ENCODE measurements around the gene RABGAP1L. TPM values are rescaled to one million over a fixed set of nuclear protein-coding genes. Genes with fewer than 3 reads are reported as not detected.

The RABGAP1L gene
- total and polyA plus RNA-seq, 2 of the 8 experiments (the other 6 are each of a cell fraction or from before 2014, with no cell fraction given) = 33.3 to 156 TPM

- ChIA-PET POLR2A (ENCODE audit: partially characterized antibody) (interaction anchor here (1.3 to 4.3 kb wide), 2 partner anchors 11 to 105 kb away, joined by 3 to 17 read pairs; no protein-coding TSS in a partner anchor), CTCF (ENCODE audit: partially characterized antibody) (interaction anchor here (1.0 kb wide), 1 partner anchor 123 kb away, joined by 4 read pairs; no protein-coding TSS in a partner anchor)
- Histone ChIP-seq H3K18ac (ENCODE audit: extremely low read depth, low read length) (no peak overlapping the region), H3K4ac (replicated peaks; ENCODE audit: insufficient read length, low read depth, low read length) (no peak overlapping the region), H3K9me3 (ENCODE audit: insufficient read depth in 2 of 2, low read depth in 1 of 2, low read length in 1 of 2) (no peaks in the 10 kb centered on the region), H3K23ac (ENCODE audit: insufficient read length) (no peak overlapping the region), H3K4me1 (replicated peaks in 1 of 4; ENCODE audit: control insufficient read depth in 3 of 4, insufficient read depth in 4 of 4, low read length in 3 of 4) (peaks cover 4 to 11% (median 8%) of the 10 kb centered on the region in 4 experiments), H4K91ac (replicated peaks; ENCODE audit: insufficient read length, low read length) (no peak overlapping the region), H3K56ac (replicated peaks; ENCODE audit: insufficient read length, low read depth, low read length) (no peak overlapping the region), H3K4me3 (ENCODE audit: extremely low read depth in 1 of 4, insufficient read depth in 2 of 4, low read depth in 3 of 4, low read length in 4 of 4) (no peak overlapping the region), H3K23me2 (ENCODE audit: low read depth, low read length) (peaks cover 12% of the 10 kb centered on the region), H3K27ac (ENCODE audit: low read depth, low read length) (no peak overlapping the region), H2BK15ac (ENCODE audit: low read length) (no peak overlapping the region), H3K9ac (replicated peaks in 1 of 4; ENCODE audit: extremely low read depth in 1 of 4, low read depth in 3 of 4, low read length in 3 of 4) (no peak overlapping the region), H4K20me1 (replicated peaks in 1 of 2; ENCODE audit: control insufficient read depth in 1 of 2, insufficient read depth in 2 of 2, low read length in 2 of 2) (no peaks in the 10 kb centered on the region), H2BK5ac (ENCODE audit: low read depth, low read length) (no peak overlapping the region), H3K4me2 (ENCODE audit: insufficient read depth in 1 of 2, low read depth in 2 of 2, low read length in 2 of 2) (no peak overlapping the region), H3K36me3 (ENCODE audit: control insufficient read depth in 2 of 4, insufficient read depth in 4 of 4, low read length in 3 of 4) (no peaks in the 10 kb centered on the region), H3K79me1 (ENCODE audit: low read depth, low read length) (no peaks in the 10 kb centered on the region), H2AFZ (ENCODE audit: low read length) (no peak overlapping the region), H2BK120ac (replicated peaks; ENCODE audit: low read depth, low read length) (no peak overlapping the region), H3K27me3 (replicated peaks in 1 of 4; ENCODE audit: control insufficient read depth in 3 of 4, extremely low read depth in 1 of 4, insufficient read depth in 3 of 4, low read length in 3 of 4) (no peaks in the 10 kb centered on the region), H2BK20ac (ENCODE audit: low read length) (no peak overlapping the region), H2BK12ac (ENCODE audit: low read depth, low read length) (no peak overlapping the region), H2AK5ac (ENCODE audit: low read depth, low read length) (no peak overlapping the region), H4K5ac (ENCODE audit: insufficient read length, low read depth, low read length) (no peak overlapping the region), H4K8ac (ENCODE audit: extremely low read depth, insufficient read depth, low read length) (no peak overlapping the region), H3K79me2 (ENCODE audit: control insufficient read depth in 1 of 2, insufficient read depth in 2 of 2, low read length in 2 of 2) (no peaks in the 10 kb centered on the region), H3K14ac (ENCODE audit: insufficient read length) (no peak overlapping the region)
- 88% methylated on average over 2 of the region's 2 CpGs; no CpG with 5 or more reads in 1 of the 2 experiments for WGBS, 2 experiments (ENCODE audit: extremely low coverage in 1 of 2, insufficient coverage in 1 of 2, insufficient read length in 1 of 2, insufficient replicate concordance in 2 of 2, low coverage in 1 of 2, low lambda C conversion rate in 2 of 2, missing lambda C conversion rate in 1 of 2)
- DNase-seq (ENCODE audit: low read depth in 1 of 2, low spot score in 2 of 2) = no peak
- no peak for FAIRE-seq
- TF ChIP-seq SIN3A (conservative IDR thresholded peaks at IDR 0.05 in 1 of 2, IDR thresholded peaks at IDR 0.05 in 1 of 2; ENCODE audit: low read depth in 1 of 2, low read length in 2 of 2) (no peak), MAFK (IDR thresholded peaks at IDR 0.05; ENCODE audit: low read depth, low read length) (no peak), SP2 (IDR thresholded peaks at IDR 0.05; ENCODE audit: low read length) (no peak), CBX5 (IDR thresholded peaks at IDR 0.05; ENCODE audit: low read depth, low read length) (no peak), TBP (IDR thresholded peaks at IDR 0.05; ENCODE audit: low read depth, low read length) (no peak), JUND (IDR thresholded peaks at IDR 0.05; ENCODE audit: low read length) (no peak), TEAD4 (IDR thresholded peaks at IDR 0.05; ENCODE audit: low read depth, low read length) (no peak), ATF2 (IDR thresholded peaks at IDR 0.05; ENCODE audit: low read length) (no peak), JUN (IDR thresholded peaks at IDR 0.05; ENCODE audit: low read depth, low read length) (no peak), YY1 (IDR thresholded peaks at IDR 0.05; ENCODE audit: low read depth, low read length) (no peak), RAD21 (IDR thresholded peaks at IDR 0.05 in 1 of 2, conservative IDR thresholded peaks at IDR 0.05 in 1 of 2; ENCODE audit: low read depth in 2 of 2, low read length in 2 of 2) (no peak), CBX8 (IDR thresholded peaks at IDR 0.05; ENCODE audit: borderline replicate concordance, low read depth, low read length) (no peak), EGR1 (IDR thresholded peaks at IDR 0.05; ENCODE audit: borderline replicate concordance, low read depth, low read length) (no peak)
Measured at GRCh38 chr1:174795806-174796205, 636.5 kb downstream of the RABGAP1L start.

Measured in H1 (cell line).